ENCODE data around the gene GRIN2C. TPM values are rescaled to one million over a fixed set of nuclear protein-coding genes. Genes with fewer than 3 reads are reported as not detected.

Gene GRIN2C
- total RNA-seq, 3 donors from 2014 or later (not counting 1 experiment from before 2014, with no cell fraction given): not detected

DNA sequence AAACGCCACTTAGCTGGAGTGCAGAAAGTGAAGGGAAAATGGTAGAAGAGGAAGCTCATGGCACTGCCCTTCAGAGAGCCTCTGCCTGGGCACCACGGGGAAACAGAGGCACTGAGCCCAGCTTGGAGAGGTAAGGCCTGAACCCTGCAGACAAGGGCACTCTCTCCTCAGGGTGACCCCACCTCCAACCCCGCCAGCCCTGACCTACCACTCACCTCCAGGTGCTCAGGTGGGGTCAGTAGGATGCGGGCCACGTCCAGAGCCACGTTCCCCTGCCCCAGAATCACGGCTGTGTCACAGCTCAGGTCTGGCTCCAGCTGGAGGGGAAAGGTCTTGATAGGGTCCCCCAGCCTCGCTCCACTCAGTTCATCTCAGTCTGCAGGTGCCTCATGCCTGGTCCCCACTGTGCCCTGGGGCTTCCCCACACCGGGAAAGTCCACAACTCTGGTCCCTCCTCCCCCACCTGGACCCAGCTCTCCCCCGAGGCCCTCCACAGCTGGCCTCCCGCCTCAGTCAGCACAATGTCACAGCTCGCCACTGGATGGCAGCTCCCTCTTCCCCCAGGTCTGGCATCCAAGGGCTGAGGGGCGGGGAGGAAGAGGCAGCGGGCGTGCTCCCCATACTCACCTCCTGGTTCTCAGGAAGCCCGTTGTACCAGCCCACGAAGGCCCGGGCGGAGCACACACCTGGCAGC lies 6.0 kb upstream of the GRIN2C start:
- H3K36me3 Mint-ChIP-seq: no peaks in the 10 kb centered on the region
- intact Hi-C loops (cut with micrococcal nuclease): loop anchor here (1.0 kb wide), 2 partner anchors 121 to 208 kb away; no protein-coding TSS in a partner anchor
- no peaks in the 10 kb centered on the region for H3K36me3 ChIP-seq (ENCODE audit: control insufficient read depth, insufficient read depth, low read length)
- no peak overlapping the region for H3K4me3 ChIP-seq (ENCODE audit: low read length)
- no peaks in the 10 kb centered on the region for H3K9me3 Mint-ChIP-seq
- peaks cover 6 to 20% of the 10 kb centered on the region in 2 donors for H3K4me1 Mint-ChIP-seq
- DNase-seq: no peak
- no peak for ATAC-seq
- H3K4me3 Mint-ChIP-seq: no peak overlapping the region
- H3K27ac ChIP-seq (ENCODE audit: low read length): no peak overlapping the region
- H3K27me3 Mint-ChIP-seq (ENCODE audit: low read depth in 2 of 2): peaks cover 0 to 17% of the 10 kb centered on the region in 2 donors
- H3K27ac Mint-ChIP-seq: no peak overlapping the region
- WGBS (ENCODE audit: insufficient coverage): 82% methylated on average over 19 of the region's 19 CpGs
- H3K9me3 ChIP-seq (ENCODE audit: control insufficient read depth, insufficient read depth, low read length): no peaks in the 10 kb centered on the region
- TF ChIP-seq, protein P1, sequence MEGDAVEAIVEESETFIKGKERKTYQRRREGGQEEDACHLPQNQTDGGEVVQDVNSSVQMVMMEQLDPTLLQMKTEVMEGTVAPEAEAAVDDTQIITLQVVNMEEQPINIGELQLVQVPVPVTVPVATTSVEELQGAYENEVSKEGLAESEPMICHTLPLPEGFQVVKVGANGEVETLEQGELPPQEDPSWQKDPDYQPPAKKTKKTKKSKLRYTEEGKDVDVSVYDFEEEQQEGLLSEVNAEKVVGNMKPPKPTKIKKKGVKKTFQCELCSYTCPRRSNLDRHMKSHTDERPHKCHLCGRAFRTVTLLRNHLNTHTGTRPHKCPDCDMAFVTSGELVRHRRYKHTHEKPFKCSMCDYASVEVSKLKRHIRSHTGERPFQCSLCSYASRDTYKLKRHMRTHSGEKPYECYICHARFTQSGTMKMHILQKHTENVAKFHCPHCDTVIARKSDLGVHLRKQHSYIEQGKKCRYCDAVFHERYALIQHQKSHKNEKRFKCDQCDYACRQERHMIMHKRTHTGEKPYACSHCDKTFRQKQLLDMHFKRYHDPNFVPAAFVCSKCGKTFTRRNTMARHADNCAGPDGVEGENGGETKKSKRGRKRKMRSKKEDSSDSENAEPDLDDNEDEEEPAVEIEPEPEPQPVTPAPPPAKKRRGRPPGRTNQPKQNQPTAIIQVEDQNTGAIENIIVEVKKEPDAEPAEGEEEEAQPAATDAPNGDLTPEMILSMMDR (IDR thresholded peaks at IDR 0.05): no peak
- peaks cover 17% of the 10 kb centered on the region for H3K4me1 ChIP-seq (ENCODE audit: control insufficient read depth, insufficient read depth, low read length)
- H3K27me3 ChIP-seq (ENCODE audit: control insufficient read depth, insufficient read depth, low read length): peaks cover 12% of the 10 kb centered on the region

DNA sequence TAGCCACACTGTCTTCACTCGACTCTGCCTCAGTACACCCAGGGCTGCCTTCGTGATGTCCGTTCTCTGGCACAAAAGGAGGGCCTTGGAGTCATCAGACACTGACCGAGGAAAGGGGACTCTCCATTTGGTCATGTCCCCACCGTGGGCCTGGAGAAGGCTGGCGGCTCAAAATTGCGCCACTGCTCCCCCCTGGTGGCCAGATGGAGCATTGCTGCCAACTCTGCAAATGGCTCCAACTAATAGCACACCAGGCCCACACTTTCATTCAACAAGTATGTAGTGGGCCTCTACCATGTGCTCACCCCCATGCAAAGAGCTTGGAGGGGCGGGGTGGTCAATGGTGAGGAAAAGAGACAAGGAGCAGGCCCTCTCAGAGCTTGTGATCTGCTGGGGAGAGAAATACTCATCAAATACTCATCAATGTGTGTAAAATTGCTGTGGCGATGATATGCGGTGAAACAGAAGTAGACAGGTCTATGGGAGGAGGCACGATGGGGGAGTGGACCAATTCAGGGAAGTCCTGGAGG lies 5.2 kb upstream of the GRIN2C start:
- Histone ChIP-seq H3K9me3 (ENCODE audit: control insufficient read depth, insufficient read depth, low read length) (no peaks in the 10 kb centered on the region), H3K4me1 (ENCODE audit: control insufficient read depth, insufficient read depth, low read length) (peaks cover 24% of the 10 kb centered on the region), H3K36me3 (ENCODE audit: control insufficient read depth, insufficient read depth, low read length) (no peaks in the 10 kb centered on the region), H3K27ac (ENCODE audit: low read length) (no peak overlapping the region), H3K4me3 (ENCODE audit: low read length) (no peak overlapping the region), H3K27me3 (ENCODE audit: control insufficient read depth, insufficient read depth, low read length) (peaks cover 19% of the 10 kb centered on the region)
- Mint-ChIP-seq H3K36me3 (no peaks in the 10 kb centered on the region), H3K9me3 (no peaks in the 10 kb centered on the region), H3K4me1 (peaks cover 6 to 27% of the 10 kb centered on the region in 2 donors), H3K27me3 (ENCODE audit: low read depth in 2 of 2) (peaks cover 0 to 23% of the 10 kb centered on the region in 2 donors), H3K4me3 (peak overlapping the region; percentile 13), H3K27ac (no peak overlapping the region)
- intact Hi-C loops (cut with micrococcal nuclease): loop anchor here (1.0 kb wide), 2 partner anchors 121 to 208 kb away; no protein-coding TSS in a partner anchor
- TF ChIP-seq, protein P1 (IDR thresholded peaks at IDR 0.05): peak; percentile 88
- ATAC-seq (peak; percentile 74 to 90 (median 76)), DNase-seq (peak; percentile 70 to 84)
- WGBS (ENCODE audit: insufficient coverage): 33% methylated on average over 11 of the region's 11 CpGs

DNA sequence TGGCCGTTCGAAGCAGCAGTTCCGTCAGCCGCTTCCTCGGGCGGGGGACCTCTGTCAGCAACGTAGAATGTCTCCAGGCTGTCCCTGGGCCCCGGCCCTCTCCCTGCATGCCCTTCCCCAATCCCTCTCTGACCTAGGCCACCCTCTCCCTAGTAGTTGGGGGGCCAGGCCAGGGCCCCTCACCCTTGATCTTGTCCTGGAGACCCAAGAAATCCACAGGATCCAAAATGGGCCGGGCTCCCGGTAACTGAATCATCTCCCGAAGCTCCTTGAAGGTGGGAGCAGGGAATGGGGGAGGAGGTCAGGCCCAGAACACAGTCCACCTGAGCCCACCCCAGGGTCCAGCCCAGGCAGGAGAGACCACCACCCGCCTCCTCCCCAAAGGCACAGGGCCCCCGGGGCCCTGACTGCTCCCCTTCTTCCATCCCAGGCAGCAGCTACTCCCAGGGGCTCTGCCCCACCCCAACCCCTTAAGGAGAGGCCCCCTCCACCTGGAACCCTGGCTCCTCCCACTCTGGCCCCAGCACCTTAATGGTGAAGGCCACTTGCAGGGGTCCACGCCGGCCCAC lies 4.7 kb upstream of the GRIN2C start:
- no peaks in the 10 kb centered on the region for H3K9me3 ChIP-seq (ENCODE audit: control insufficient read depth, insufficient read depth, low read length)
- Mint-ChIP-seq H3K27me3 (ENCODE audit: low read depth in 2 of 2) (peaks cover 0 to 23% of the 10 kb centered on the region in 2 donors), H3K9me3 (no peaks in the 10 kb centered on the region), H3K27ac (no peak overlapping the region), H3K4me3 (no peak overlapping the region), H3K36me3 (no peaks in the 10 kb centered on the region), H3K4me1 (peaks cover 6 to 27% of the 10 kb centered on the region in 2 donors)
- TF ChIP-seq, protein P1 (IDR thresholded peaks at IDR 0.05): no peak
- DNase-seq (no peak), ATAC-seq (no peak)
- H3K4me1 ChIP-seq (ENCODE audit: control insufficient read depth, insufficient read depth, low read length): peaks cover 28% of the 10 kb centered on the region
- intact Hi-C loops (cut with micrococcal nuclease): no loop called here
- no peaks in the 10 kb centered on the region for H3K36me3 ChIP-seq (ENCODE audit: control insufficient read depth, insufficient read depth, low read length)
- peaks cover 21% of the 10 kb centered on the region for H3K27me3 ChIP-seq (ENCODE audit: control insufficient read depth, insufficient read depth, low read length)
- H3K4me3 ChIP-seq (ENCODE audit: low read length): no peak overlapping the region
- H3K27ac ChIP-seq (ENCODE audit: low read length): no peak overlapping the region
- WGBS (ENCODE audit: insufficient coverage): 96% methylated on average over 15 of the region's 15 CpGs

Data from natural killer cell (primary cell).